ENCODE results near the gene GPRASP2. TPM values are rescaled to one million over a fixed set of nuclear protein-coding genes. Genes with fewer than 3 reads are reported as not detected.

GPRASP2 gene
- total and polyA plus RNA-seq, 9 of the 15 experiments (the other 6 are each of a cell fraction or from before 2014, with no cell fraction given), result 1.2 to 3.3 (median 2.1) TPM

- in situ Hi-C loops (cut with MboI), result no loop called here
- CTCF ChIA-PET (ENCODE audit: low intra/inter-chr PET ratio), result no interaction called here
- H3K79me2 ChIP-seq (ENCODE audit: control insufficient read depth, insufficient read depth, low read length), result no peaks in the 10 kb centered on the region
- H3K9me1 ChIP-seq (ENCODE audit: control insufficient read depth, insufficient read depth, low read length), result no peaks in the 10 kb centered on the region
- H3K27ac ChIP-seq (ENCODE audit: extremely low read depth, low read depth, low read length), result no peak within 1 kb of the TSS; the same call in 2 of the 3 replicates
- H3K9me3 ChIP-seq (replicated peaks; ENCODE audit: control insufficient read depth, insufficient read depth, low read depth, low read length), result no peaks in the 10 kb centered on the region
- H3K4me2 ChIP-seq (ENCODE audit: insufficient read depth, low read length), result peak within 1 kb of the TSS; percentile 82
- 13% methylated on average over 27 of the region's 31 CpGs for WGBS (ENCODE audit: insufficient coverage, low coverage, missing lambda C conversion rate)
- 0 out of 5 replicates have a peak, but pooled peaks cover 0 to 4% of the 10 kb centered on the region in 2 experiments for H3K27me3 ChIP-seq (ENCODE audit: control insufficient read depth in 2 of 2, insufficient read depth in 2 of 2, low read length in 2 of 2)
- ATAC-seq (peak; percentile 95), FAIRE-seq (peak; percentile 60), DNase-seq (ENCODE audit: extremely low read depth in 1 of 4, low spot score in 3 of 4) (peak; percentile 58 to 71 (median 60))
- no peaks in the 10 kb centered on the region; a peak in 1 of 5 replicates for H3K4me1 ChIP-seq (replicated peaks in 1 of 2; ENCODE audit: control insufficient read depth in 2 of 2, insufficient read depth in 2 of 2, low read length in 2 of 2)
- peak within 1 kb of the TSS; percentile 32 to 63 for H3K9ac ChIP-seq (ENCODE audit: insufficient read depth in 1 of 2, low read depth in 2 of 2, low read length in 2 of 2)
- peak within 1 kb of the TSS; percentile 30 for H3K4me3 ChIP-seq
- POLR2A ChIA-PET, result interaction anchor here (0.6 kb wide), 1 partner anchor 9 kb away, joined by 3 read pairs; no protein-coding TSS in a partner anchor
- intact Hi-C loops (cut with micrococcal nuclease), result no loop called here
- H3K36me3 ChIP-seq (ENCODE audit: control insufficient read depth, insufficient read depth, low read length), result no peaks in the 10 kb centered on the region
- no peaks in the 10 kb centered on the region for H4K20me1 ChIP-seq (replicated peaks; ENCODE audit: control insufficient read depth, insufficient read depth, low read length)
- TSS peak; percentile 74 for BruUV-seq (replicated peaks)
- peak within 1 kb of the TSS; percentile 93 for H2AFZ ChIP-seq (ENCODE audit: low read depth, low read length)
- TF ChIP-seq TRIM24 (IDR thresholded peaks at IDR 0.05) (no peak), ZNF316 (IDR thresholded peaks at IDR 0.05) (peak; percentile 63), KDM4B (IDR thresholded peaks at IDR 0.05; ENCODE audit: borderline replicate concordance in 2 of 2, low read depth in 1 of 2) (0 out of 4 replicates have a peak, but pooled peaks of 1 of the 2 experiments have one; percentile 58), ZNF384 (IDR thresholded peaks at IDR 0.05; ENCODE audit: low read depth, low read length) (no peak), USF1 (CRISPR knock-in tag; IDR thresholded peaks at IDR 0.05) (peak; percentile 96), ZNF318 (IDR thresholded peaks at IDR 0.05; ENCODE audit: borderline replicate concordance in 1 of 2, low read depth in 1 of 2) (no peak), CBX3 (IDR thresholded peaks at IDR 0.05; ENCODE audit: borderline replicate concordance in 1 of 2, low read length in 2 of 2) (peak in 1 of 2 experiments; percentile 78; a peak in 1 of 3 replicates), OTX1 (CRISPR knock-in tag; IDR thresholded peaks at IDR 0.05) (no peak), ZNF224 (CRISPR knock-in tag; IDR thresholded peaks at IDR 0.05) (no peak), MCM7 (IDR thresholded peaks at IDR 0.05) (no peak), HNRNPLL (IDR thresholded peaks at IDR 0.05; ENCODE audit: low read depth, low read length, poor library complexity, severe bottlenecking) (no peak), POLR2A (conservative IDR thresholded peaks at IDR 0.05) (peak; percentile 56)
Observed at GRCh38 chrX:102720237-102721168, 8.3 kb downstream of the GPRASP2 start, which contains the start of gene GPRASP3. Gene GPRASP3 (plus strand): TSS chrX:102720743. CDS start chrX:102748996, 28,253 bp downstream.
